ENCODE data around the gene MAGI2.

MAGI2 gene

GRCh38 chr7:79159040-79159664, 294.3 kb downstream of the MAGI2 start:
- ATAC-seq: no peak
- TF ChIP-seq ZFP30 (CRISPR knock-in tag; IDR thresholded peaks at IDR 0.05) (no peak), RARB (CRISPR knock-in tag; IDR thresholded peaks at IDR 0.05) (no peak), SNAI2 (CRISPR knock-in tag; IDR thresholded peaks at IDR 0.05) (no peak), BACH2 (CRISPR knock-in tag; IDR thresholded peaks at IDR 0.05; ENCODE audit: borderline replicate concordance) (no peak), ZNF70 (CRISPR knock-in tag; IDR thresholded peaks at IDR 0.05) (no peak), ESRRG (CRISPR knock-in tag; IDR thresholded peaks at IDR 0.05) (no peak), TOX (CRISPR knock-in tag; IDR thresholded peaks at IDR 0.05; ENCODE audit: borderline replicate concordance) (no peak), OSR1 (CRISPR knock-in tag; IDR thresholded peaks at IDR 0.05) (no peak), CSDC2 (CRISPR knock-in tag; IDR thresholded peaks at IDR 0.05) (no peak), ISL1 (CRISPR knock-in tag; IDR thresholded peaks at IDR 0.05) (no peak), ARNTL (CRISPR knock-in tag; IDR thresholded peaks at IDR 0.05; ENCODE audit: borderline replicate concordance, low read depth) (no peak), ZFP3 (CRISPR knock-in tag; IDR thresholded peaks at IDR 0.05) (no peak), PPARA (CRISPR knock-in tag; IDR thresholded peaks at IDR 0.05; ENCODE audit: borderline replicate concordance) (no peak), GLIS3 (CRISPR knock-in tag; IDR thresholded peaks at IDR 0.05) (no peak), CREB5 (CRISPR knock-in tag; IDR thresholded peaks at IDR 0.05; ENCODE audit: low read depth) (no peak), ZNF565 (CRISPR knock-in tag; conservative IDR thresholded peaks at IDR 0.05; ENCODE audit: low read depth) (no peak), CSRNP3 (CRISPR knock-in tag; IDR thresholded peaks at IDR 0.05) (no peak)
- TF ChIP-seq, protein P1, sequence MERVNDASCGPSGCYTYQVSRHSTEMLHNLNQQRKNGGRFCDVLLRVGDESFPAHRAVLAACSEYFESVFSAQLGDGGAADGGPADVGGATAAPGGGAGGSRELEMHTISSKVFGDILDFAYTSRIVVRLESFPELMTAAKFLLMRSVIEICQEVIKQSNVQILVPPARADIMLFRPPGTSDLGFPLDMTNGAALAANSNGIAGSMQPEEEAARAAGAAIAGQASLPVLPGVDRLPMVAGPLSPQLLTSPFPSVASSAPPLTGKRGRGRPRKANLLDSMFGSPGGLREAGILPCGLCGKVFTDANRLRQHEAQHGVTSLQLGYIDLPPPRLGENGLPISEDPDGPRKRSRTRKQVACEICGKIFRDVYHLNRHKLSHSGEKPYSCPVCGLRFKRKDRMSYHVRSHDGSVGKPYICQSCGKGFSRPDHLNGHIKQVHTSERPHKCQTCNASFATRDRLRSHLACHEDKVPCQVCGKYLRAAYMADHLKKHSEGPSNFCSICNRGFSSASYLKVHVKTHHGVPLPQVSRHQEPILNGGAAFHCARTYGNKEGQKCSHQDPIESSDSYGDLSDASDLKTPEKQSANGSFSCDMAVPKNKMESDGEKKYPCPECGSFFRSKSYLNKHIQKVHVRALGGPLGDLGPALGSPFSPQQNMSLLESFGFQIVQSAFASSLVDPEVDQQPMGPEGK (CRISPR knock-in tag; IDR thresholded peaks at IDR 0.05; ENCODE audit: borderline replicate concordance): no peak

DNA sequence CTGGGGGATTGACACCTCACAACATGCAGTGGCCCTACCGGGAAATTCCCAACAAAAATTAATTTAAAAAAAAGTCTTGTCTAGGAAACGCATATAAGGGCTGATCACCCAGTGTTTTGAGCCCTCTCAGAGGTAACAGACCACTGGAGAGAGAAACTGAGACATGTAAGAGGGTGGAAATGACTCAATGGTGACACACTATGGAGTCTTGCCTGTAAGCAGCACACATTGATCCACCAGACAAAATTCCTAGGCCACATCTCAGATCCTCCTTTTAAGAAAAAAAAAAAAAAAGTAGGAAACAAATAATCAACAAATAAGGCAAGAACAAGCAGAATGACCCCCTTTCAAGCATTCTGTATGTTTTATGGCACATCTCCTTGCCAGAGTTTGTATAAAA, 296.2 kb downstream of the MAGI2 start:
- TF ChIP-seq CSRNP3 (CRISPR knock-in tag; IDR thresholded peaks at IDR 0.05): no peak
- TF ChIP-seq TCF4 (CRISPR knock-in tag; IDR thresholded peaks at IDR 0.05; ENCODE audit: borderline replicate concordance): no peak
- no peak for TF ChIP-seq ZNF70 (CRISPR knock-in tag; IDR thresholded peaks at IDR 0.05)
- no peak for TF ChIP-seq ARNTL (CRISPR knock-in tag; IDR thresholded peaks at IDR 0.05; ENCODE audit: borderline replicate concordance, low read depth)
- TF ChIP-seq BACH2 (CRISPR knock-in tag; IDR thresholded peaks at IDR 0.05; ENCODE audit: borderline replicate concordance): no peak
- no peak for TF ChIP-seq RARB (CRISPR knock-in tag; IDR thresholded peaks at IDR 0.05)
- no peak for TF ChIP-seq ZNF8 (CRISPR knock-in tag; IDR thresholded peaks at IDR 0.05)
- TF ChIP-seq CSDC2 (CRISPR knock-in tag; IDR thresholded peaks at IDR 0.05): no peak
- no peak for TF ChIP-seq PPARA (CRISPR knock-in tag; IDR thresholded peaks at IDR 0.05; ENCODE audit: borderline replicate concordance)
- no peak for TF ChIP-seq OSR1 (CRISPR knock-in tag; IDR thresholded peaks at IDR 0.05)
- TF ChIP-seq ZFP3 (CRISPR knock-in tag; IDR thresholded peaks at IDR 0.05): no peak
- TF ChIP-seq GLIS3 (CRISPR knock-in tag; IDR thresholded peaks at IDR 0.05): no peak
- TF ChIP-seq, protein P1 (CRISPR knock-in tag; IDR thresholded peaks at IDR 0.05; ENCODE audit: borderline replicate concordance): no peak
- TF ChIP-seq TSHZ2 (CRISPR knock-in tag; IDR thresholded peaks at IDR 0.05): no peak
- no peak for TF ChIP-seq ZC3H10 (CRISPR knock-in tag; IDR thresholded peaks at IDR 0.05)
- TF ChIP-seq ESRRG (CRISPR knock-in tag; IDR thresholded peaks at IDR 0.05): no peak
- TF ChIP-seq ZFP30 (CRISPR knock-in tag; IDR thresholded peaks at IDR 0.05): no peak
- ATAC-seq: no peak

All from SK-N-SH treated with all-trans-retinoic acid at 6 μM for 48 hours (cell line).